Pons (tissue), 1 donor: ENCODE data around the gene TMEM63C.

ENCODE experiments used
- DNase-seq: peaks from one replicate; pipeline ENCODE4 v3.0.0-alpha.2; 2016; ENCODE audit warnings: low spot score

Gene TMEM63C

DNA sequence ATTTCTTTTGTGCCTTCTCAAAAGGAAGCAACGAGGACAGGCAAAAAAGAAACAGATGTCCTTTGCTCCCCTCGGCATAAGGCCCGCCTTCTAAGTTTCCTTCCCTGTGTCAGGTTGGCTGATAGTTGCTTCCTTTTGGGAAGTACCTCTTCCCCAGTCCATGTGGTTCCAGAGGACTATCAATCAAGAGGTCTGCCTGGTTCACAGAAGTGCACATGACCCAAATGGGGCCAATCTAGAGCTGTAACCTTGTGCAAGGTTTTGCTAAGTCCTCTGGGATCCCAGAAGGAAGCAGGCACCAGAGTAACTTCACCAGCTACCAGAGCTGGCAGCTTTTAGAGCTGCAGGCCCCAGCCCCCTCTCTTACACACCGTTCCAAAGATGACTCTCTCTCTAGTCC lies 42.6 kb downstream of the TMEM63C start:
- no peak for DNase-seq

- DNase-seq: no peak
Observed at GRCh38 chr14:77225254-77225653, 43.7 kb downstream of the TMEM63C start.

DNA sequence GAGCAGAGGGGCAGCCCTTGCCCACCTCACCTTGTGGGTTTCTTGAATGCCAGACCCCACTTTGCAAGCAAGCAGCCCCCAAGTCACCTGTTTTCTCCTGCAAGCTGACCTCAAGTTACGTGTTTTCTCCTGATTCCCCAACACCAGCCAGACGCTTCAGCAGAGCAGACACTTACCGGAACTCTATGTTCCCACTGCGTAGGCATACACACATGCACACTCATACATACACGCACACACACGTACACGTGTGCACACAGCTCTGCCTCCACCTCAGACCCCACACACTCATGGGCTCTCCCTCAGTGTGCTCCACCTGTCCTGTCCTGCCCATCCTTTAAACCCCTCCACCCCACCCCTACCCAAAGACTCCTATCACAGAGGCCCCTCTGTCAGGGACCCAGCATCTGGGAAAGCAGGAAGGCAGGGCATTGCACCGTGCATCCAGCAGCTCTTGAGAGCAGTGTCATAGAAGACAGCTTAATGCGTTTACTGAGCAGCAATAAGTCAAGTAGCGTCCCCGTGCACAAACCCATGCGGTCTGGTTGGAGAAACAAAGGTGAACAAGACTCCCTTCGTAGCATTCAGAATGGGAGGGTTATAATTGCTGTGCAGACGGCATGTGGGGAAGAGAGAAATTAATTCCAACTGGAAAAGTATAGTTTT lies 44.4 kb downstream of the TMEM63C start:
- no peak for DNase-seq

GRCh38 chr14:77228056-77228455 lies 46.5 kb downstream of the TMEM63C start:
- no peak for DNase-seq

DNA sequence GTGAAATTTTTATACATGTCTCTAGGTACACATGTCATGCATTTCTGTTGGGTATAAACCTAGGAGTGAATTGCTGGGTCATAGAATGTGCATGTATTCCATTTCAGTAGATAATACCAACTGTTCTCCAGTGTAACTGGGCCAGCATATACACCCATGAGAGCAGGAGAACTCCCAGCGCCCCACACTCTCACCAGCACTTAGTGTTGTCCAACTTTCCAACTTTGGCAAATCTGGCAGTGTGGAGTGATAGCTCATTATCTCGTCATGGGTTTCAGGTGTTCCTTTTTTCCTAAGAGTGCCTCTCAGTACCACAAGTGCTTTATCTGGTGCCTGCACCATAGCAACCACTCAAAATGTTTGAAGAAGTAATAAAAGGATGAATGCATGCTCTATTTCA lies 49.3 kb downstream of the TMEM63C start:
- DNase-seq: no peak

DNA sequence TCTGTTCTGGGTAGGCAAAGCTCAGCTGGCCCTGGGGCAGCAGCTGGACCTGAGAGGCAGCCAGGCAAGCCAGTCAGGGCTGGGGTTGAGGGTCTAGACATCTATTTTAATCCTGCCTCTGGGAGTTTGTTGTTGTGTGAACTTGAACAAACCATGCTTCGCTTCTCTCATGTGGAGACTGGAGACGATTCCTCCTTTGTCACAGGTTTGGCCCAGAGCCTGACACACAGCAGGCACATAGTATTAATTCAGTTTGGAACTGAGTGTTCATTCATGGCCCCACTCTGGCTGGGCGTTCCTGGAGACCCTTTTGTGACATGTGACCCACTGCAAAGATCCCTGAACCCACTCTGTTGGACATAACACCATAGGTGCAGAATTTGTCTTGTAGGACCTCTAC lies 50.1 kb downstream of the TMEM63C start:
- no peak for DNase-seq

- DNase-seq: no peak
Observed at GRCh38 chr14:77236814-77237213, 55.2 kb downstream of the TMEM63C start.

GRCh38 chr14:77238356-77238755 lies 56.8 kb downstream of the TMEM63C start:
- peak; percentile 9 for DNase-seq

GRCh38 chr14:77238996-77239395 lies 57.4 kb downstream of the TMEM63C start:
- DNase-seq: no peak

- no peak for DNase-seq
Observed at GRCh38 chr14:77239412-77239811, 57.8 kb downstream of the TMEM63C start.

- DNase-seq: no peak
Observed at GRCh38 chr14:77240336-77240915, 58.8 kb downstream of the TMEM63C start.

DNA sequence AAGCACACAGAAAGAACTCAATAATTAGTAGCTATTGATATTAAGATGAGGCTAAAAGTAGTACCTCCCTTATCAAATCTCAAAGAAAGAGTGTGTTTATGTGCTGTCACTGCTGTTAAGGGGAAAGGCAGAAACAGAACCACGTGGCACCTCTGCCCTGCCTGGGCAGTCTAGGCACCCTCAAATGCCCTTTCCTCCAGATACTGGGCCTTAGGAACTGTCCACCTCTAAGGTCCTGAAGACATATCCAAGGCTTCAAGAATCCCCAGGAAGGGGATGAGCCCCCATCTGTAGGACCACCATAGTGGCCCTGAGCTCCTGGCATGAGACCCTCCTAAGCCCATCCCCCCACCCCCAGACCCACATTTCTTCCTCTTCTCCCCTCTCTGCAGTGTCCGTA lies 60.4 kb downstream of the TMEM63C start:
- DNase-seq: no peak

DNA sequence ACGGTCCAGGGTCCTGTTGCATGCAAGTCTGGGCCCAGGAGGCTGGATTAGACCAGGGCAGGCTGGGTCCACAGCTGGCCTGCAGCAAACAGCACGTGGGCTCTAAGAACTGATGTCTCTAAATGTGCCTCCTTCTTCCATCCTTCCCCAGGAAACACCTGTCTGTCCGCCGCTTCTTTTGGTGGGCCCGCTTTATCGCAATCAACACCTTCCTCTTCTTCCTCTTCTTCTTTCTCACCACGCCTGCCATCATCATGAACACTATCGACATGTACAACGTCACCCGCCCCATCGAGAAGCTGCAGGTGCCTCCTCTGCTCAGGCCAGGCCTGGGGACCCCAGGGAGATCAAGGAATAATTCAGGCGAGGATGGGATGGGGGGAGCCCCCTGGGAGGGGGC lies 61.2 kb downstream of the TMEM63C start:
- DNase-seq: no peak

DNA sequence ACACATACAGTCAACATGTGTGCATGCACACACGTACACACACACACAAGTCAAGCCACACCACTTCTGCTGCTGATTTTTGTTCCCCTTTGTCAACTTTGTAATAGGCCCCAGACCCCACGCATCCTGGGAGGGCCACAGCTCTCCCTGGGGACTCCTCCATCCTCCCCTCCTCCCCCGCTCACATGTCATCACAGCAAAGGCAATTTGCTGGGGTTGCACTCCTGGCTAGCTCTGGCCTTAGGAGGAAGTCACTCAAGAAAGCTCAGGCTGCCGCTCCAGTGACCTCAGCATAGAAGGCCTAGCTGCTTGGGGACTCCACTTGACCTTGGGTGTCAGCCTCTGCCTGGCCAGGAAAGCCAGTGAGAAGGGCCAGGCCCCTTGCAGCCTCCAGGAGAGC lies 62.3 kb downstream of the TMEM63C start:
- DNase-seq: no peak

DNA sequence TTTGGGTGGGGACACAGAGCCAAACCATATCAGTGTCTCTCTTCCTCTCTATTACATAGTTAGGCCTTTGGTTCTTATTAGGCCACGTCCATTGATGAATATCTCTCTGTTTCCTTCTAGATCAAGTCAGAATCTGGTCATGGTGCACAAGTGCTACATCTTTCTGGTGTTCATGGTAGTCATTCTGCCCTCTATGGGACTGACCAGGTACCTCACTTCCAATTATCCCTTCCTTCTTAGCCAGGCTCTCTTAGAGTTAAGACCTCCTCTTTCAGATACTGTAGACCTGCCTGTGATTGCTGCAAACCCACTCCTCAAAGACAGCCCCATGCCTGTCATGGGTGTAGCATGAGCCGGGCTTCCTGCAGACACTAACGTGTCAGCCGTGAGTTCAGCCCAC lies 64.2 kb downstream of the TMEM63C start:
- DNase-seq: no peak

GRCh38 chr14:77246784-77247183 lies 65.2 kb downstream of the TMEM63C start:
- DNase-seq: no peak

GRCh38 chr14:77248666-77249065 lies 67.1 kb downstream of the TMEM63C start:
- no peak for DNase-seq

DNA sequence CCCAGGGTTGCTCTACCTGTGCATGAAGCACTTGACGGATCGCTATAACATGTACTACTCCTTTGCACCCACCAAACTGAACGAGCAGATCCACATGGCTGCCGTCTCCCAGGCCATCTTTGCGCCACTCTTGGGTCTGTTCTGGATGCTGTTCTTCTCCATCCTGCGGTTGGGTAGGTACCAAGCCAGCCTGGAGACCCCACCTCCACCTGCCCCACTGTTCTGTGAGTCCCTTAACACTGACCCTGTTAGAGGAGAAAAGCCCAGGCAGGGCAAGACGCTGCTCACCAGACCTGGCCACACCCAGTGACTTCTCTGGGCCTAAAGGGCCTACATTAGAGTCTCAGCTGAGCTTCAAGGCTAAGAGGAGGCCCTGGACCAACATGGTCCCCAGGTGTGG lies 67.7 kb downstream of the TMEM63C start:
- DNase-seq: no peak

DNA sequence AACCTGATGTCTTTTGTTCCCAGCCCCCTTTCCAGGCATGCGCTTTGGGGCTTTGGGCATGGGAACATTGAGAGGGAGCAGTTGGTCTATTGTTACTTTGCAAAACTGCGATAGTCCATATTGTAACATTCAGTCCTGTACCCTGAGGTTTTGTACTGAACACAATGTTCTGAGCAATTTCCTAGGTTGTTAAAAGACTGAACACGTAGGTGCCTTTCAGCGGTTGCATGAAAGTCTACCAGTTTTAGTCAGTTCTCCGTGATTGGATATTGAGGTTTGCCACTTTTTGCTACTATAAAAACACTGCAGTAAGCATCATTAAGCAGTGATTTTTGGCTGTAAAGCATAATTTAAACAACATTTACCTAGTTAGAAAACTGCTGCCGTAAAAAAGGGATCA lies 69.3 kb downstream of the TMEM63C start:
- DNase-seq: no peak

GRCh38 chr14:77251870-77252269 lies 70.3 kb downstream of the TMEM63C start:
- DNase-seq: no peak

- no peak for DNase-seq
Observed at GRCh38 chr14:77253333-77254190, 72.0 kb downstream of the TMEM63C start.

- no peak for DNase-seq
Observed at GRCh38 chr14:77256694-77257093, 75.1 kb downstream of the TMEM63C start.

GRCh38 chr14:77257700-77258099 lies 76.1 kb downstream of the TMEM63C start:
- no peak for DNase-seq
